ENCODE data around the gene CYP4F22.

DNA sequence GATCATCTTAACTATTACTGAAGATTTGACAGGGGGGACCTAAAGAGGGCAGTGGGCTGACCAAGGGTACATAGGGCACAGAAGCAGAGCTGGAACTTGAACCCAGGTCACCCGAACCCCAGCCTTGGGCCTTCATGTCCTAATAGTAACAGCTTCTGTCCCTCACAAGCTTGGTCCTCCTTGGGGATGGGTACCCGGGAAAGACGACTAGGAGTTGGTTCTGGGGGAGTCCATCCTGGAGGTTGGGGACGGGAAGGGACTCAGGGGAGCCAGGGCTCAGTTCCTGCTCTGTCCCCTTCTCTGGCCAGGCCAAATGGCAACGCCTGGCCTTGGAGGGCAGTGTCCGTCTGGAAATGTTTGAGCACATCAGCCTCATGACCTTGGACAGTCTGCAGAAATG lies 67.1 kb downstream of the CYP4F22 start:
- TF ChIP-seq POLR2A (IDR thresholded peaks at IDR 0.05) = no peak
- TF ChIP-seq, protein P1, sequence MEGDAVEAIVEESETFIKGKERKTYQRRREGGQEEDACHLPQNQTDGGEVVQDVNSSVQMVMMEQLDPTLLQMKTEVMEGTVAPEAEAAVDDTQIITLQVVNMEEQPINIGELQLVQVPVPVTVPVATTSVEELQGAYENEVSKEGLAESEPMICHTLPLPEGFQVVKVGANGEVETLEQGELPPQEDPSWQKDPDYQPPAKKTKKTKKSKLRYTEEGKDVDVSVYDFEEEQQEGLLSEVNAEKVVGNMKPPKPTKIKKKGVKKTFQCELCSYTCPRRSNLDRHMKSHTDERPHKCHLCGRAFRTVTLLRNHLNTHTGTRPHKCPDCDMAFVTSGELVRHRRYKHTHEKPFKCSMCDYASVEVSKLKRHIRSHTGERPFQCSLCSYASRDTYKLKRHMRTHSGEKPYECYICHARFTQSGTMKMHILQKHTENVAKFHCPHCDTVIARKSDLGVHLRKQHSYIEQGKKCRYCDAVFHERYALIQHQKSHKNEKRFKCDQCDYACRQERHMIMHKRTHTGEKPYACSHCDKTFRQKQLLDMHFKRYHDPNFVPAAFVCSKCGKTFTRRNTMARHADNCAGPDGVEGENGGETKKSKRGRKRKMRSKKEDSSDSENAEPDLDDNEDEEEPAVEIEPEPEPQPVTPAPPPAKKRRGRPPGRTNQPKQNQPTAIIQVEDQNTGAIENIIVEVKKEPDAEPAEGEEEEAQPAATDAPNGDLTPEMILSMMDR (IDR thresholded peaks at IDR 0.05) = no peak
